ENCODE measurements around the gene HMCES.

DNA sequence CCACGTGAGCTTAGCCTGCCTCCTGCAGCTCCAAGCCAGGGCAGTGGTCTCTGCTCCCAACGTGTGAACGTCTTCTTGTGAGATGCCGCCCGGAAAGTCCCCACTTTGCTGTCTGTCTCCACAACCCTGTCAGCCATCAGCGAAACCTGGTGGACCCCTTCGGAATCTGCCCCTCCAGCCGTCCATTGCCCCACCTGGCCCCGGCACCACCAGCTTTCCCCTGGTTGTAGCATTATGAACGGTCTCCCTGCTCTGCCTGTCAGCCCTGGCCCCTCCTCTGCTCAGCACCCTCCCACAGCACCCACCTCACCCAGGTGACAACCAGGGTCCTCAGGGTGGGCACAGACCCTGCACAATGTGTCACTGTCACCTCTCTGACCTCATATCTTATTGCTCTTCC lies 71.1 kb downstream of the HMCES start:
- TF ChIP-seq, protein P1, sequence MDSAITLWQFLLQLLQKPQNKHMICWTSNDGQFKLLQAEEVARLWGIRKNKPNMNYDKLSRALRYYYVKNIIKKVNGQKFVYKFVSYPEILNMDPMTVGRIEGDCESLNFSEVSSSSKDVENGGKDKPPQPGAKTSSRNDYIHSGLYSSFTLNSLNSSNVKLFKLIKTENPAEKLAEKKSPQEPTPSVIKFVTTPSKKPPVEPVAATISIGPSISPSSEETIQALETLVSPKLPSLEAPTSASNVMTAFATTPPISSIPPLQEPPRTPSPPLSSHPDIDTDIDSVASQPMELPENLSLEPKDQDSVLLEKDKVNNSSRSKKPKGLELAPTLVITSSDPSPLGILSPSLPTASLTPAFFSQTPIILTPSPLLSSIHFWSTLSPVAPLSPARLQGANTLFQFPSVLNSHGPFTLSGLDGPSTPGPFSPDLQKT (IDR thresholded peaks at IDR 0.05; ENCODE audit: borderline replicate concordance, low read depth, low read length): no peak
- no peak for TF ChIP-seq TCF7L2 (IDR thresholded peaks at IDR 0.05; ENCODE audit: borderline replicate concordance, low read depth, low read length)
- TF ChIP-seq, protein P2, sequence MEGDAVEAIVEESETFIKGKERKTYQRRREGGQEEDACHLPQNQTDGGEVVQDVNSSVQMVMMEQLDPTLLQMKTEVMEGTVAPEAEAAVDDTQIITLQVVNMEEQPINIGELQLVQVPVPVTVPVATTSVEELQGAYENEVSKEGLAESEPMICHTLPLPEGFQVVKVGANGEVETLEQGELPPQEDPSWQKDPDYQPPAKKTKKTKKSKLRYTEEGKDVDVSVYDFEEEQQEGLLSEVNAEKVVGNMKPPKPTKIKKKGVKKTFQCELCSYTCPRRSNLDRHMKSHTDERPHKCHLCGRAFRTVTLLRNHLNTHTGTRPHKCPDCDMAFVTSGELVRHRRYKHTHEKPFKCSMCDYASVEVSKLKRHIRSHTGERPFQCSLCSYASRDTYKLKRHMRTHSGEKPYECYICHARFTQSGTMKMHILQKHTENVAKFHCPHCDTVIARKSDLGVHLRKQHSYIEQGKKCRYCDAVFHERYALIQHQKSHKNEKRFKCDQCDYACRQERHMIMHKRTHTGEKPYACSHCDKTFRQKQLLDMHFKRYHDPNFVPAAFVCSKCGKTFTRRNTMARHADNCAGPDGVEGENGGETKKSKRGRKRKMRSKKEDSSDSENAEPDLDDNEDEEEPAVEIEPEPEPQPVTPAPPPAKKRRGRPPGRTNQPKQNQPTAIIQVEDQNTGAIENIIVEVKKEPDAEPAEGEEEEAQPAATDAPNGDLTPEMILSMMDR (tag by site-specific recombination; IDR thresholded peaks at IDR 0.05): no peak
- no peak for TF ChIP-seq RBAK (tag by site-specific recombination; IDR thresholded peaks at IDR 0.05)
- no peak for TF ChIP-seq KLF10 (tag by site-specific recombination; IDR thresholded peaks at IDR 0.05)
- TF ChIP-seq SP2 (tag by site-specific recombination; IDR thresholded peaks at IDR 0.05): no peak
- no peak for TF ChIP-seq ZNF747 (tag by site-specific recombination; IDR thresholded peaks at IDR 0.05)
- TF ChIP-seq, protein P3, sequence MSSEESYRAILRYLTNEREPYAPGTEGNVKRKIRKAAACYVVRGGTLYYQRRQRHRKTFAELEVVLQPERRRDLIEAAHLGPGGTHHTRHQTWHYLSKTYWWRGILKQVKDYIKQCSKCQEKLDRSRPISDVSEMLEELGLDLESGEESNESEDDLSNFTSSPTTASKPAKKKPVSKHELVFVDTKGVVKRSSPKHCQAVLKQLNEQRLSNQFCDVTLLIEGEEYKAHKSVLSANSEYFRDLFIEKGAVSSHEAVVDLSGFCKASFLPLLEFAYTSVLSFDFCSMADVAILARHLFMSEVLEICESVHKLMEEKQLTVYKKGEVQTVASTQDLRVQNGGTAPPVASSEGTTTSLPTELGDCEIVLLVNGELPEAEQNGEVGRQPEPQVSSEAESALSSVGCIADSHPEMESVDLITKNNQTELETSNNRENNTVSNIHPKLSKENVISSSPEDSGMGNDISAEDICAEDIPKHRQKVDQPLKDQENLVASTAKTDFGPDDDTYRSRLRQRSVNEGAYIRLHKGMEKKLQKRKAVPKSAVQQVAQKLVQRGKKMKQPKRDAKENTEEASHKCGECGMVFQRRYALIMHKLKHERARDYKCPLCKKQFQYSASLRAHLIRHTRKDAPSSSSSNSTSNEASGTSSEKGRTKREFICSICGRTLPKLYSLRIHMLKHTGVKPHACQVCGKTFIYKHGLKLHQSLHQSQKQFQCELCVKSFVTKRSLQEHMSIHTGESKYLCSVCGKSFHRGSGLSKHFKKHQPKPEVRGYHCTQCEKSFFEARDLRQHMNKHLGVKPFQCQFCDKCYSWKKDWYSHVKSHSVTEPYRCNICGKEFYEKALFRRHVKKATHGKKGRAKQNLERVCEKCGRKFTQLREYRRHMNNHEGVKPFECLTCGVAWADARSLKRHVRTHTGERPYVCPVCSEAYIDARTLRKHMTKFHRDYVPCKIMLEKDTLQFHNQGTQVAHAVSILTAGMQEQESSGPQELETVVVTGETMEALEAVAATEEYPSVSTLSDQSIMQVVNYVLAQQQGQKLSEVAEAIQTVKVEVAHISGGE (tag by site-specific recombination; conservative IDR thresholded peaks at IDR 0.05; ENCODE audit: low read depth): no peak
